HEK293 (cell line): Measurements from ENCODE around the gene RPP25L.

Experiments used
- CTCF ChIA-PET: fragments of 350-600 bp; formaldehyde crosslinking; extraction: SDS; loops from one replicate; lab custom pipeline; 2021; ENCODE audit warnings: antibody characterized with exemption; lab: Yijun Ruan, JAX
- POLR2A ChIA-PET: fragments of 300-600 bp; formaldehyde crosslinking; extraction: SDS; loops from one replicate; lab custom pipeline; 2020; ENCODE audit warnings: antibody characterized with exemption, inconsistent platforms; lab: Yijun Ruan, JAX
- H3K27ac ChIP-seq: fragments of 200-500 bp; sonication (Bioruptor generic); 2 replicates; pipeline ENCODE4 v1.5.1; 2014; ENCODE audit warnings: low read depth, low read length, control low read depth, inconsistent platforms; ENCODE audit errors: extremely low read depth
- H3K36me3 ChIP-seq, 2 experiments: fragments of 200-500 bp in 1 of 2; sonication (Bioruptor generic) in 1 of 2; 1 replicate in 1 of 2; 2 replicates in 1 of 2; pipeline ENCODE4 v1.5.1; 2014 to 2017; ENCODE audit warnings: inconsistent platforms in 2 of 2, low read length in 2 of 2; ENCODE audit not compliant: control insufficient read depth in 2 of 2, insufficient read depth in 1 of 2
- H3K4me1 ChIP-seq: fragments of 200-500 bp; sonication (Bioruptor generic); 2 replicates; pipeline ENCODE4 v1.5.1; 2014; ENCODE audit warnings: mild to moderate bottlenecking, low read length, inconsistent platforms; ENCODE audit not compliant: control insufficient read depth, insufficient read depth
- H3K4me3 ChIP-seq: 2 replicates; pipeline ENCODE4 v1.5.1; 2011; ENCODE audit warnings: low read depth, mild to moderate bottlenecking, control low read depth, low read length, moderate library complexity
- H3K9me3 ChIP-seq: fragments of 200-500 bp; sonication (Bioruptor generic); 2 replicates; pipeline ENCODE4 v1.5.1; 2014; ENCODE audit warnings: low read depth, low read length, inconsistent platforms; ENCODE audit not compliant: control insufficient read depth, insufficient read depth
- AEBP2 ChIP-seq: fragments of 450-650 bp; formaldehyde crosslinking; IDR thresholded peaks from 2 replicates; pipeline ENCODE4 v1.5.1; 2016; ENCODE audit warnings: missing biosample characterization, missing genetic modification characterization, borderline replicate concordance
- EGR2 ChIP-seq: fragments of 450-650 bp; formaldehyde crosslinking; IDR thresholded peaks from 2 replicates; pipeline ENCODE4 v1.5.1; 2016; ENCODE audit warnings: low read depth, missing biosample characterization, missing genetic modification characterization
- HOXD13 ChIP-seq: sonication (generic); formaldehyde crosslinking; IDR thresholded peaks from 2 replicates; pipeline ENCODE4 v1.8.0; 2022; ENCODE audit warnings: missing genetic modification reagents, borderline replicate concordance
- KLF1 ChIP-seq: fragments of 450-650 bp; formaldehyde crosslinking; IDR thresholded peaks from 2 replicates; pipeline ENCODE4 v1.5.1; 2016; ENCODE audit warnings: missing biosample characterization, missing genetic modification characterization
- REST ChIP-seq: fragments of 450-650 bp; formaldehyde crosslinking; IDR thresholded peaks from 2 replicates; pipeline ENCODE4 v1.5.1; 2016; ENCODE audit warnings: missing biosample characterization, missing genetic modification characterization
- SP2 ChIP-seq: fragments of 450-650 bp; formaldehyde crosslinking; IDR thresholded peaks from 2 replicates; pipeline ENCODE4 v1.5.1; 2016; ENCODE audit warnings: missing biosample characterization, missing genetic modification characterization
- TRIM28 ChIP-seq: IDR thresholded peaks from 2 replicates; pipeline ENCODE4 v1.6.1; 2011; ENCODE audit warnings: low read length, control low read depth, borderline replicate concordance
- WT1 ChIP-seq: fragments of 450-650 bp; formaldehyde crosslinking; IDR thresholded peaks from 2 replicates; pipeline ENCODE4 v1.5.1; 2016; ENCODE audit warnings: missing biosample characterization, missing genetic modification characterization
- YY1 ChIP-seq: fragments of 450-650 bp; formaldehyde crosslinking; IDR thresholded peaks from 2 replicates; pipeline ENCODE4 v1.5.1; 2018; ENCODE audit warnings: missing biosample characterization, missing genetic modification characterization
- ZBTB8A ChIP-seq: fragments of 450-650 bp; formaldehyde crosslinking; IDR thresholded peaks from 2 replicates; pipeline ENCODE4 v1.5.1; 2016; ENCODE audit warnings: missing biosample characterization, missing genetic modification characterization
- ZEB2 ChIP-seq: fragments of 450-650 bp; formaldehyde crosslinking; IDR thresholded peaks from 2 replicates; pipeline ENCODE4 v1.5.1; 2016; ENCODE audit warnings: missing biosample characterization, missing genetic modification characterization
- ZFHX2 ChIP-seq: fragments of 450-650 bp; formaldehyde crosslinking; conservative IDR thresholded peaks from 2 replicates; pipeline ENCODE4 v1.5.1; 2016; ENCODE audit warnings: missing biosample characterization, missing genetic modification characterization
- ZNF138 ChIP-seq: fragments of 450-650 bp; formaldehyde crosslinking; IDR thresholded peaks from 2 replicates; pipeline ENCODE4 v1.5.1; 2016; ENCODE audit warnings: missing biosample characterization, missing genetic modification characterization, borderline replicate concordance
- ZNF157 ChIP-seq: fragments of 450-650 bp; formaldehyde crosslinking; IDR thresholded peaks from 2 replicates; pipeline ENCODE4 v1.5.1; 2016; ENCODE audit warnings: missing biosample characterization, missing genetic modification characterization
- ZNF184 ChIP-seq: fragments of 450-650 bp; IDR thresholded peaks from 2 replicates; pipeline ENCODE4 v1.5.1; 2018; ENCODE audit warnings: missing biosample characterization, mild to moderate bottlenecking, missing genetic modification characterization
- ZNF202 ChIP-seq: fragments of 450-650 bp; formaldehyde crosslinking; IDR thresholded peaks from 2 replicates; pipeline ENCODE4 v1.5.1; 2016; ENCODE audit warnings: missing biosample characterization, missing genetic modification characterization, borderline replicate concordance
- ZNF23 ChIP-seq: fragments of 450-650 bp; formaldehyde crosslinking; IDR thresholded peaks from 2 replicates; pipeline ENCODE4 v1.5.1; 2016; ENCODE audit warnings: missing biosample characterization, missing genetic modification characterization, borderline replicate concordance
- ZNF585B ChIP-seq: fragments of 450-650 bp; formaldehyde crosslinking; IDR thresholded peaks from 2 replicates; pipeline ENCODE4 v1.5.1; 2016; ENCODE audit warnings: missing biosample characterization, missing genetic modification characterization
- ZNF596 ChIP-seq: fragments of 450-650 bp; IDR thresholded peaks from 2 replicates; pipeline ENCODE4 v1.5.0; 2018; ENCODE audit warnings: missing biosample characterization, mild to moderate bottlenecking, missing genetic modification characterization, moderate library complexity
- ZNF624 ChIP-seq: fragments of 450-650 bp; formaldehyde crosslinking; IDR thresholded peaks from 2 replicates; pipeline ENCODE4 v1.5.1; 2017; ENCODE audit warnings: missing biosample characterization, missing genetic modification characterization
- ZNF629 ChIP-seq: fragments of 450-650 bp; formaldehyde crosslinking; IDR thresholded peaks from 2 replicates; pipeline ENCODE4 v1.5.1; 2017; ENCODE audit warnings: missing biosample characterization, missing genetic modification characterization
- ZNF654 ChIP-seq: fragments of 450-650 bp; formaldehyde crosslinking; IDR thresholded peaks from 2 replicates; pipeline ENCODE4 v1.5.1; 2016; ENCODE audit warnings: low read depth, missing biosample characterization, missing genetic modification characterization
- ZNF660 ChIP-seq: fragments of 450-650 bp; IDR thresholded peaks from 2 replicates; pipeline ENCODE4 v1.5.1; 2018; ENCODE audit warnings: missing biosample characterization, mild to moderate bottlenecking, missing genetic modification characterization
- ZNF664 ChIP-seq: fragments of 450-650 bp; formaldehyde crosslinking; IDR thresholded peaks from 2 replicates; pipeline ENCODE4 v1.5.1; 2016; ENCODE audit warnings: missing biosample characterization, missing genetic modification characterization
- ZNF76 ChIP-seq: fragments of 450-650 bp; formaldehyde crosslinking; IDR thresholded peaks from 2 replicates; pipeline ENCODE4; 2016; ENCODE audit warnings: low read depth, missing biosample characterization, missing genetic modification characterization, borderline replicate concordance
- ZNF830 ChIP-seq: fragments of 450-650 bp; IDR thresholded peaks from 2 replicates; pipeline ENCODE4 v1.5.0; 2018; ENCODE audit warnings: missing biosample characterization, missing genetic modification characterization, low read depth, mild to moderate bottlenecking, moderate library complexity
- ZNF837 ChIP-seq: fragments of 450-650 bp; formaldehyde crosslinking; IDR thresholded peaks from 2 replicates; pipeline ENCODE4 v1.5.1; 2016; ENCODE audit warnings: missing biosample characterization, missing genetic modification characterization
- ZSCAN16 ChIP-seq: fragments of 450-650 bp; formaldehyde crosslinking; IDR thresholded peaks from 2 replicates; pipeline ENCODE4 v1.5.1; 2016; ENCODE audit warnings: missing biosample characterization, missing genetic modification characterization

The RPP25L gene

GRCh38 chr9:34577400-34578240 is 34.3 kb downstream of the RPP25L start (continued):
- TF ChIP-seq ZSCAN16 (tag by site-specific recombination): no peak
- no peak for TF ChIP-seq ZNF660
- TF ChIP-seq ZNF830 (tag by site-specific recombination): no peak
- no peak for TF ChIP-seq ZNF664 (tag by site-specific recombination)
- TF ChIP-seq HOXD13 (CRISPR knock-in tag): no peak
- TF ChIP-seq ZNF202 (tag by site-specific recombination): no peak
- no peak for TF ChIP-seq SP2
- TF ChIP-seq ZNF654: no peak

- no peaks in the 10 kb centered on the region for H3K9me3 ChIP-seq
- CTCF ChIA-PET: interaction anchor here (1.2 to 4.3 kb wide), 5 partner anchors 10 to 173 kb away, joined by 3 to 18 read pairs (median 8); no protein-coding TSS in a partner anchor
- no peaks in the 10 kb centered on the region for H3K36me3 ChIP-seq
- no peak overlapping the region for H3K4me3 ChIP-seq
- no peak overlapping the region for H3K27ac ChIP-seq
- H3K4me1 ChIP-seq: no peaks in the 10 kb centered on the region
- TF ChIP-seq ZNF157 (tag by site-specific recombination) (no peak), REST (tag by site-specific recombination) (peak; percentile 65)
- POLR2A ChIA-PET: no interaction called here
Observed at GRCh38 chr9:34576597-34577399, 35.1 kb downstream of the RPP25L start.

GRCh38 chr9:34575862-34576596 is 35.9 kb downstream of the RPP25L start:
- ChIA-PET CTCF (interaction anchor here (0.5 to 2.0 kb wide), 7 partner anchors 9 to 172 kb away, joined by 3 to 10 read pairs (median 4); no protein-coding TSS in a partner anchor), POLR2A (no interaction called here)
- H3K4me1 ChIP-seq: no peaks in the 10 kb centered on the region

GRCh38 chr9:34575241-34575640 is 36.7 kb downstream of the RPP25L start:
- Histone ChIP-seq H3K27ac (no peak overlapping the region), H3K4me1 (no peaks in the 10 kb centered on the region), H3K9me3 (no peaks in the 10 kb centered on the region), H3K4me3 (no peak overlapping the region), H3K36me3 (no peaks in the 10 kb centered on the region)
- POLR2A ChIA-PET: no interaction called here
- CTCF ChIA-PET: interaction anchor here (0.5 to 1.4 kb wide), 2 partner anchors 27 to 55 kb away, joined by 4 to 5 read pairs; no protein-coding TSS in a partner anchor
- TF ChIP-seq YY1 (tag by site-specific recombination) (no peak), AEBP2 (tag by site-specific recombination) (no peak), ZNF76 (tag by site-specific recombination) (no peak), ZNF837 (tag by site-specific recombination) (no peak), ZNF23 (tag by site-specific recombination) (no peak), ZEB2 (no peak), ZNF585B (tag by site-specific recombination) (no peak), ZNF596 (tag by site-specific recombination) (no peak), ZNF660 (no peak), ZNF654 (no peak), ZNF624 (tag by site-specific recombination) (no peak), KLF1 (no peak)

More at GRCh38 chr9:34575862-34576596, 35.9 kb downstream of the RPP25L start:
- Histone ChIP-seq H3K9me3 (no peaks in the 10 kb centered on the region), H3K4me3 (no peak overlapping the region), H3K36me3 (no peaks in the 10 kb centered on the region), H3K27ac (no peak overlapping the region)
- TF ChIP-seq WT1: no peak
- TF ChIP-seq ZNF184: no peak
- peak; percentile 82 for TF ChIP-seq ZFHX2 (tag by site-specific recombination)
- no peak for TF ChIP-seq ZNF629 (tag by site-specific recombination)
- TF ChIP-seq TRIM28: no peak
- TF ChIP-seq KLF1: no peak
- peak; percentile 80 for TF ChIP-seq EGR2 (tag by site-specific recombination)
- TF ChIP-seq ZNF138: no peak
- no peak for TF ChIP-seq ZBTB8A
